Activated T-helper 2 cell treated with anti-CD3 and anti-CD28 coated beads, Interferon-gamma antibody, Interleukin-2, Interleukin-4, amounts not matched to agents 10 μg/mL and 5 μg/mL and 100 μg/mL, durations not matched to agents 14 hours and 24 hours and 36 hours (primary cell): ENCODE data around the gene PHYKPL. TPM values are rescaled to one million over a fixed set of nuclear protein-coding genes. Genes with fewer than 3 reads are reported as not detected.
A peak's percentile ranks its signal among the peaks of the same experiment; 100 is the strongest.
"Not testable (repeated sequence)": the region's sequence is repeated elsewhere in the genome, so short reads cannot be mapped to it uniquely, and the experiment has no call there.

Experiments used
- DNase-seq: peaks from one replicate; pipeline ENCODE4 v3.0.0; 2021; ENCODE audit warnings: low spot score
- H3K27ac Mint-ChIP-seq: one replicate; pipeline ENCODE4 v1.8.0; 2021; ENCODE audit warnings: mixed read lengths
- H3K27me3 Mint-ChIP-seq: one replicate; pipeline ENCODE4 v1.8.0; 2021; ENCODE audit warnings: low read depth, mixed read lengths
- H3K36me3 Mint-ChIP-seq: one replicate; pipeline ENCODE4 v1.8.0; 2021; ENCODE audit warnings: low read depth, mixed read lengths
- H3K4me1 Mint-ChIP-seq: one replicate; pipeline ENCODE4 v1.8.0; 2021; ENCODE audit warnings: low read depth, mixed read lengths
- H3K4me3 Mint-ChIP-seq: one replicate; pipeline ENCODE4 v1.8.0; 2021; ENCODE audit warnings: low read depth, mild to moderate bottlenecking, moderate library complexity, mixed read lengths
- H3K9me3 Mint-ChIP-seq: one replicate; pipeline ENCODE4 v1.8.0; 2021; ENCODE audit warnings: mixed read lengths
- intact Hi-C: fragments of 100-400 bp; cut with micrococcal nuclease; formaldehyde crosslinking; loops from one replicate; pipeline ENCODE4 v1.15.1; 2023
- total RNA-seq: library from RNA; stranded (reverse); gene quantifications from 2 replicates; pipeline ENCODE4 v1.2.3, GENCODE V29; 2022

PHYKPL gene
- total RNA-seq, 1 donor from 2014 or later: 87.4 TPM

GRCh38 chr5:178241688-178242231 is 9.2 kb upstream of the PHYKPL start:
- no peaks in the 10 kb centered on the region for H3K36me3 Mint-ChIP-seq
- no peak overlapping the region for H3K4me3 Mint-ChIP-seq
- no peak for DNase-seq
- no peaks in the 10 kb centered on the region for H3K27me3 Mint-ChIP-seq
- intact Hi-C loops: no loop called here
- no peaks in the 10 kb centered on the region for H3K9me3 Mint-ChIP-seq
- H3K4me1 Mint-ChIP-seq: peaks cover 17% of the 10 kb centered on the region
- no peak overlapping the region for H3K27ac Mint-ChIP-seq

GRCh38 chr5:178241231-178241663 is 8.6 kb upstream of the PHYKPL start:
- peak overlapping the region; percentile 68 for H3K27ac Mint-ChIP-seq
- intact Hi-C loops: no loop called here
- no peaks in the 10 kb centered on the region for H3K9me3 Mint-ChIP-seq
- H3K4me1 Mint-ChIP-seq: peaks cover 22% of the 10 kb centered on the region
- H3K4me3 Mint-ChIP-seq: peak overlapping the region; percentile 10
- no peaks in the 10 kb centered on the region for H3K27me3 Mint-ChIP-seq
- H3K36me3 Mint-ChIP-seq: no peaks in the 10 kb centered on the region
- DNase-seq: no peak

- no peaks in the 10 kb centered on the region for H3K9me3 Mint-ChIP-seq
- peak overlapping the region; percentile 68 for H3K27ac Mint-ChIP-seq
- intact Hi-C loops: no loop called here
- H3K36me3 Mint-ChIP-seq: no peaks in the 10 kb centered on the region
- DNase-seq: no peak
- H3K27me3 Mint-ChIP-seq: no peaks in the 10 kb centered on the region
- H3K4me3 Mint-ChIP-seq: peak overlapping the region; percentile 6
- peaks cover 22% of the 10 kb centered on the region for H3K4me1 Mint-ChIP-seq
These were observed 8.2 kb upstream of the PHYKPL start for GRCh38 chr5:178240766-178241165.

GRCh38 chr5:178240341-178240741 is 7.7 kb upstream of the PHYKPL start:
- Mint-ChIP-seq H3K27ac (peak overlapping the region; percentile 87), H3K9me3 (no peaks in the 10 kb centered on the region), H3K36me3 (no peaks in the 10 kb centered on the region), H3K4me1 (peaks cover 22% of the 10 kb centered on the region), H3K4me3 (no peak overlapping the region), H3K27me3 (no peaks in the 10 kb centered on the region)
- no peak for DNase-seq
- intact Hi-C loops: no loop called here

- Mint-ChIP-seq H3K4me1 (peaks cover 26% of the 10 kb centered on the region), H3K4me3 (peak overlapping the region; percentile 26), H3K27ac (peak overlapping the region; percentile 87)
- H3K27me3 Mint-ChIP-seq, intact Hi-C loops, H3K9me3 Mint-ChIP-seq, DNase-seq, H3K36me3 Mint-ChIP-seq: not testable (repeated sequence)
These were observed 7.2 kb upstream of the PHYKPL start for GRCh38 chr5:178239626-178240301.

GRCh38 chr5:178238711-178239592 is 6.3 kb upstream of the PHYKPL start:
- Mint-ChIP-seq H3K27me3 (no peaks in the 10 kb centered on the region), H3K4me1 (peaks cover 30% of the 10 kb centered on the region), H3K36me3 (no peaks in the 10 kb centered on the region), H3K4me3 (peak overlapping the region; percentile 21), H3K9me3 (no peaks in the 10 kb centered on the region), H3K27ac (peak overlapping the region; percentile 87)
- no peak for DNase-seq
- intact Hi-C loops: no loop called here

- H3K4me1 Mint-ChIP-seq: peaks cover 30% of the 10 kb centered on the region
- H3K36me3 Mint-ChIP-seq: no peaks in the 10 kb centered on the region
- no peak overlapping the region for H3K27ac Mint-ChIP-seq
- H3K9me3 Mint-ChIP-seq: no peaks in the 10 kb centered on the region
- intact Hi-C loops: no loop called here
- H3K27me3 Mint-ChIP-seq: no peaks in the 10 kb centered on the region
- no peak for DNase-seq
- H3K4me3 Mint-ChIP-seq: no peak overlapping the region
These were observed 5.7 kb upstream of the PHYKPL start for GRCh38 chr5:178238313-178238635.

- no peak overlapping the region for H3K4me3 Mint-ChIP-seq
- intact Hi-C loops: no loop called here
- H3K4me1 Mint-ChIP-seq: peaks cover 33% of the 10 kb centered on the region
- no peak for DNase-seq
- H3K27me3 Mint-ChIP-seq: no peaks in the 10 kb centered on the region
- H3K9me3 Mint-ChIP-seq: no peaks in the 10 kb centered on the region
- no peaks in the 10 kb centered on the region for H3K36me3 Mint-ChIP-seq
- H3K27ac Mint-ChIP-seq: no peak overlapping the region
These were observed 5.1 kb upstream of the PHYKPL start for GRCh38 chr5:178237431-178238312.

GRCh38 chr5:178236679-178237078 is 4.1 kb upstream of the PHYKPL start:
- DNase-seq: no peak
- Mint-ChIP-seq H3K4me1 (peaks cover 34% of the 10 kb centered on the region), H3K27ac (no peak overlapping the region), H3K36me3 (peaks cover 4% of the 10 kb centered on the region), H3K4me3 (no peak overlapping the region), H3K9me3 (no peaks in the 10 kb centered on the region), H3K27me3 (no peaks in the 10 kb centered on the region)
- intact Hi-C loops: no loop called here

GRCh38 chr5:178236126-178236525 is 3.5 kb upstream of the PHYKPL start:
- Mint-ChIP-seq H3K4me3 (no peak overlapping the region), H3K4me1 (peaks cover 38% of the 10 kb centered on the region), H3K36me3 (peaks cover 9% of the 10 kb centered on the region), H3K9me3 (no peaks in the 10 kb centered on the region), H3K27ac (no peak overlapping the region), H3K27me3 (no peaks in the 10 kb centered on the region)
- DNase-seq: no peak
- intact Hi-C loops: no loop called here

- Mint-ChIP-seq H3K27me3 (no peaks in the 10 kb centered on the region), H3K9me3 (no peaks in the 10 kb centered on the region), H3K4me1 (peaks cover 38% of the 10 kb centered on the region), H3K36me3 (peaks cover 15% of the 10 kb centered on the region), H3K4me3 (no peak overlapping the region), H3K27ac (no peak overlapping the region)
- intact Hi-C loops: no loop called here
- no peak for DNase-seq
These were observed 3.0 kb upstream of the PHYKPL start for GRCh38 chr5:178235588-178235974.

- Mint-ChIP-seq H3K4me3 (peak overlapping the region; percentile 33), H3K27me3 (no peaks in the 10 kb centered on the region), H3K36me3 (peaks cover 21% of the 10 kb centered on the region), H3K27ac (peak overlapping the region; percentile 28), H3K4me1 (peaks cover 41% of the 10 kb centered on the region), H3K9me3 (no peaks in the 10 kb centered on the region)
- intact Hi-C loops: loop anchor here (5.0 kb wide), 1 partner anchor 392 kb away; the partner anchor contains the start of gene CLK4
- peak; percentile 61 for DNase-seq
These were observed 2.4 kb upstream of the PHYKPL start for GRCh38 chr5:178234750-178235587.
